ENCODE data around the gene FGD5. TPM values are rescaled to one million over a fixed set of nuclear protein-coding genes. Genes with fewer than 3 reads are reported as not detected.

The FGD5 gene
- polyA plus RNA-seq, 3 donors = 22.7 to 27.0 (median 23.6) TPM

DNA sequence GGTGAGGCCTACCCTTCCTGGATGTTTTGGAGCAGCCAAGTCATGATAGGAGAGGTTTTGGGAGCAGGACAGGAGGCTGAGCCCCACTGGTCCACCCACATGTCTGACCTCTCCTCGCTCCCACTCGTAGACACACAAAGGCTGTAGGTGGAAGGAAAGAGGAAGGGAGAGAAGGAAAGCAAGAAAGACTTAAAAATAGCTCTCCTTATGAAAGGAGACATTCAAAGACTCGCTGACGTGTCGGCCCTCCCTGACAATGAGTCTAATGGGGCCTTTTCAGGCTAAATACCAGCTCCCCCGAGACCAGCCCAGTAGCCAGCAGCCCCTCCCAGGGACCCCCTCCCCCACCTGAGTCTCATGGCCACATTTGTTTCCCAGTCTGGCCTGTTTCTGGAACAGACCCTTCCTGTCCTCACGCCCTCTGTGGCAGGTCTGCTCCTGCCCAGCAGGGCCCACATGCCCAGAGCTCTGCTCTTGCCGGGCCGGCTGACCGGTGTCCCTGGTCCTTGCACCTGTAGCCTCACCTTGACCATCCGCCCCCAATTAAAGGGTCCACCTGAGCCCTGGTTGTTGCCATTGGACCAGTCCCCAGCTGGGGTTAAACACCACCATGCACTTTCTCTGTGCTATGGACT is 49.3 kb downstream of the FGD5 start:
- DNase-seq (ENCODE audit: low read depth in 3 of 3, low spot score in 2 of 3) = no peak

DNA sequence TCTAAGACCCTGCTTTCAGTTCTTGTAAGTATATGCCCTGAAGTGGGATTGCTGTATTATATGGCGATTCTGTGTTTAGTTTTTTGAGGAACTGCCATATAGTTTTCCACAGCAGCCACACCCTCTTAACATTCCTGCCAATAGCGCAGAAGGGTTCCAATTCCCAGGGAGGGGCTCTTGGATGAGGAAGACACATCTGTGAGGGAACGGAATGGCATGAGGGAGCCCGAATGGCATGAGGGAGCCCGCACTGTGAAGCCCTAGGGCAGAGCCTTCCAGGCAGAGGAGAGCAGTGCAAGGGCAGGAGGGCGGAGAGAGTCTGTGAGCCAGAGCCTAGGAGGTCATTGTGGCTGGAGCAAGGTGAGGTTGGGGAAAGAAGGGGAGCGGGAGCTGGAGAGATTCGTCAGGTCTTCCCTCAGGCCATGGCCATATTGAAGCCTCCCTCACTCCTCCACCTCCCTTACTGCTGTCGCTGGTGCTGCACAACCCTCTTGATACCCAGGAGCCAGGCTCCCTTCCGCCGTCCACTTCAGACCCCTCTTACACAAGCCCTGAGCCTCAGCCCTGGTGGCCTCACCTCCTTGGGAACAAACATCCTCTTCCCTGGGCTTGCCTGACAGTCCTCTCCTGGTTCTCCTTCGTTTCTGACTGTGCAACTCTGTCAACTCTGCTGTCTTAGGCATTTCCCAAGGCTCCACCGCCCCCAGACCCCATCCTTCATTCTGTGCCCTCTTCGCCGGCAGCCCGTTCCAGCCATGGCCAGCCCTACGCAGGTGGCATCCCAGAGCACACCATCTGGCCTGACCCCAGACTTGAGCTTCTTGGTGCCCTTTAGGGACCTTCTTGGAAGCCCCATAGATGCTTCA is 51.4 kb downstream of the FGD5 start:
- DNase-seq (ENCODE audit: low read depth in 3 of 3, low spot score in 2 of 3) = no peak

DNA sequence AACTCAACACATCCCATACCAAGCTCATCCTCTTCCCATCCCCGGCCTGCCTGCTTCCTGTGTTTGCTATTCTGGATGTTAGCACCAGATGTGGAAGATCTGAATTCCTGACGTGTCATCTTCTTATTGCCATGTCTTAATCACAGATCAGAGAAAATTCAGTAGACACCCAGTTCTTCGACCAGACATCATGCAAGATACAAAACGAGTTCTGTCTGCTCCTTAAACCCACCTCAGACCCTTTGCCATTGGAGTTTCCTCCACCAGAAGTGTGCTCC is 52.0 kb downstream of the FGD5 start:
- no peak for DNase-seq (ENCODE audit: low read depth in 3 of 3, low spot score in 2 of 3)

DNA sequence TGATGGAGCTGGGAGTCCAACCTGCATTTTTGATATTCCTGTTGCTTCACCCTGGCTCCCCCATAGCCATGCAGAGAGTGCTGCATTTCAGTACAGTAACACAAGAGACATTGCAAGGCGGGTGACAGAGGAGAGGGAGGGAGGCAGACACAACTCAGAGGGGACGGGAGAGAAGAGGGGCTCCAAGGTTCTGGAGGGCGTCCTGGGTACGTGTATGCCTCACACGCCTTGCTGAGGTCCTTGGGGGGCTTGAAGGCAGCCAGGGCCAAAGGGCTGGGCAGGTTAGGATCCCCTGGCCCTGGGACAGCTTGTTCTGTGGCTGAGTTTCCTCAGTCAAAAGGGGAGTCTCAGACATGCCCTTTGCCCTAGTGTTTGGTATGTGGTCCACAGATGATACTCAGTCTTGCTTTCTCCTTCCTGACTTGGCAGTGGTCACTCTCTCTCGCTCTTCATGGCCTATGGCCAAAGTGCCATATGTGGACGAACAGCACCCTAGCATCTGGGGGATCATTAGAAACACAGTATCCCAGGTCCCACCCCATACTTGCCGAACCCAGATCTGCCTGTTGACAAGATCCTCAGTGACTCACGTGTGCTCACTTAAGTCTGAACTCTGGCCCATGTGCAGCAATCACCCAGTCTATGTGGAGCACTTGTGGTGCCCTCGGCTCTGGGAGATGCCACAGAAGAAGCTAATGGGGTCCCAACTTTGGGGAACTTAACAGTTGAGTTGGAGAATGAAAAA is 52.9 kb downstream of the FGD5 start:
- no peak for DNase-seq (ENCODE audit: low read depth in 3 of 3, low spot score in 2 of 3)

DNA sequence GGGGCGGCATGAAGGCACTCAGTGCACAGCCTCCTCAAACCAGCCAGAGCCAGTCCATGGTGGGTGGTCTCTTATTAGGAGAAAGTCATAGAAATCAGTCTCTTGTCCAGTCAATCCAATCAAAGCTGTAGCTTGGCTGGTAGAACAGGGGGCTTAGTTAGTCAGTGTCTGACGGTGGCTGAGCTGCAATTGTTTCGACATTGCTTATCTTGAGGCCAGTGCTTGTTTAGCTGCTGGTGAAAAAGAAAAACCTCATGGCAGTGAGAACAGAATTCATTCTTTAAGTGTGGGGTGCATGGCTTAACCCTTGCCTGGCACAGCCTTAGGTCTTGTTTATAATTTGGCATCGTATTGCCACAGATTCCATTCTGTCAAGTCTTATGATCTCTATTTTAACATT is 53.9 kb downstream of the FGD5 start:
- DNase-seq (ENCODE audit: low read depth in 3 of 3, low spot score in 2 of 3) = no peak

DNA sequence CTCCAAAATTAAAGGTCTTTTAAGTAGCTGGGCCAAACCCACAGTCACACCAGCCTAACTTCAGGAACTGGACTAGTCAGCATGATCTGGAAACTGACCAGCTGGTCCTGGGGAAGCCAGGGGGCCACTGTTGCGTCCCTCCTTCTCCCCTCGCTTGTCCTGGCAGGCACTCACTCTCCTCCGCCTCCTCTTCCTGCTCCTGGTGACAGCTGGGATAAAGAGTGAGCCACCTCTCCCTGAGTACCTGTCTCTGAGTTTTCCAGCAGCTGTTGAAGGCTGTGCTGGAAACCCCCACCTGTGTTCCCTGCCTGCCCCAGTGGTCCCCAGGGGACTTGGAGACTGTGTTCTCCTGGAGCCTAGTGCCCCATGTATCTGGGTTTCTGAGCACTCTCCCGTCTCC is 56.0 kb downstream of the FGD5 start:
- no peak for DNase-seq (ENCODE audit: low read depth in 3 of 3, low spot score in 2 of 3)

DNA sequence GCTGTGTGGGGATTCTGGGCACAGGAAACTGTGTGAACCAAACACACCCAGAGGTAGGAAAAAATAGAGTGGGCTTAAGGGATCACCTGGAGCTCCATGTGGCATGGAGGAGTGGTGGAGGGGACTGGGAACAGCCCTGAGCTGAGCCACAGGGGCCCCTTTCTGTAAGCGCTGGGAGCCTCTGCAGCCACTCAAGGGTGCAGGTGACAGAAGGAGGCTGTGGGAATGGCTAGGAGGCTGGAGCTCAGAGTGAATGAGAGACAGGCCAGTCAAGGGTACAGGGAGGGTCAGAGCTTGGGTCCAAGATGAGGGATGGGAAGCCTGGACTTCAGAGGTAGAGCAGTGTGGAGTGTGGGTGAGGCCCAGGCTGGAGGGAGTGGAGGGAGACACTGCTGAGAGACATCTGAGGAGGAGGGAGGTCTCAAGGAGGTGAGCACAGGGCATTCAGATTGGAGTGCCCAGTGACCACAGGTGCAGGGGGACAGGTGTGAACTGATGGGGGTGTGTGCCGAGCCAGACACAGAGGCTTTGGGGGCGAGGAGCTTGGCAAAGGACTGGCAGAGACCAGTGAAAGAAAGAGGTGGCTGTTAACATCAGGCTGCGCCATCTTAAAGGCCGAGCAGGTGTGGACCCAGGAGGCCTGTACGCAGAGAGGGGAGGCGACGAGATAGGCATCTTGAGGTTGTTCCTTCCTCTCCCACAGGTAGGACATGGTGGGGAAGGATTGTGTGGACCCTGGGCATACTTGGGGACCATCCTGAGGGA is 56.8 kb downstream of the FGD5 start:
- DNase-seq (ENCODE audit: low read depth in 3 of 3, low spot score in 2 of 3) = no peak

DNA sequence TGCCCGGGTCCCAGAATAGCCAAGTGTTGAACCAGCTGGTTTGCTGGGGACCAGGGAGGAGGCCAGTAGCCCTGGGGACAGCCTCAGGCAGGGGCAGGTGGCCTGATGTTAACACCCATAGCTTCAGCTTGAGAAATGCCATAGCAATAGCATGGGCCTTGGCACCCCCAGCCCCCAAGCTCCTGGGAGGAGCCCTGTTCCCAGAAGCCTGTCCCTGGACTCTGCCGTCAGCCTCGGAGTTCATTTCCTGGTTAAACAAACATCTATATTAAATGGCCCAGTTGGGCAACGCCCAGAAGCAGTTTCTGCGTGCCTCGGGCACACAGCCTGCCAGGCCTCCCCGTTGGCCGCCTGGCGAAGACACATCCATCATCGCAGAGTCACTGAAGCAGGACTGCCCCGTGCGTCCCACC is 58.2 kb downstream of the FGD5 start:
- DNase-seq (ENCODE audit: low read depth in 3 of 3, low spot score in 2 of 3) = no peak

DNA sequence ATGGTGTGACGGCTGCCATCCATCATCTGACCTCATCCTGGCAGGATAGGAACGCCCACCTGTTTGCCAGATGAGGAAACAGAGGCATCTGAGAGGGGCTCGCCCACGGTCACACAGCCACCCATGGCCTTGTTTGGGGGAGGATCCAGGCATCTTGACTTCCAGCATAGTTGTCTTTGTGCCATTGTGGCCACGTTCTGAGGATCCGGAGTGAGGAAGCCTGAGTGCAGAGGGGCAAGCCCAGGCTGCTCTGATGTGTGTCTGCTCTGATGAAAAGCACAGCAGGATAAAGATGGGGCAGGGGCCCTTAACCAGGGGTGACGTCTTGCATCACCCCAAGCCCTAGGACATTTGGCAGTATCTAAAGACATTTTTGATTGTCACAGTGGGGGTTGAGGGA is 58.7 kb downstream of the FGD5 start:
- DNase-seq (ENCODE audit: low read depth in 3 of 3, low spot score in 2 of 3) = no peak

DNA sequence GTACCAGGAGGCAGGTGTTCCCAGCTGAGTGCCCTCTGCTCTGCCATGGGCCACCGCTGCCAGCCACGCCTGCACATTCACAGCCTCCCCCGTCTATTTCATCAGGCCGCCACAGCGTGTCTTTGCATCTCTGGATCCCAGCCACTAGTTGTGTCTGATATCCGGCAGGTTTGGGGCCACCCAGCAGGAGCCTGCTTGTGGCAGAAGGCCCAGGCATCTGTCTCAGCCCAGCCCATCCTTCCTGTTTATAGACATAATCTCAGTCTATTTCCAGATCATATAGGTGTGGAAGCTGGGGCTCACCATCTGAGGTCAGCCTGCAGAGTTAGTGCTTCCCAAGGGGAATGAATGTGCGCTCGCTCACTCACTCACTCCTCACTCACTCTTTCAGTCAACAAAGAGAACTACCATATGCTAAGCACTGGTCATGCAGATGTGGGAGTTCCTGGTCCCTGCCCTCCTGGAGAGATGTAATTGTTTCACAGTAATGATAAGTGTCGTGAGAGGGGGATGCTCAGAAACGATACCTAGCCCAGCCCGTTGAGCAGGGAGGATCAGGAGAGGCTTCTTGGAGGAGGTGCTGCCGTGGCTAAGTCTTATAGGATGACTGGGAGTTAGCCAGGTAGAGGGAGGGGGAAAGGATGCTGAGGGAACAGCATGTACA is 60.6 kb downstream of the FGD5 start:
- no peak for DNase-seq (ENCODE audit: low read depth in 3 of 3, low spot score in 2 of 3)

DNA sequence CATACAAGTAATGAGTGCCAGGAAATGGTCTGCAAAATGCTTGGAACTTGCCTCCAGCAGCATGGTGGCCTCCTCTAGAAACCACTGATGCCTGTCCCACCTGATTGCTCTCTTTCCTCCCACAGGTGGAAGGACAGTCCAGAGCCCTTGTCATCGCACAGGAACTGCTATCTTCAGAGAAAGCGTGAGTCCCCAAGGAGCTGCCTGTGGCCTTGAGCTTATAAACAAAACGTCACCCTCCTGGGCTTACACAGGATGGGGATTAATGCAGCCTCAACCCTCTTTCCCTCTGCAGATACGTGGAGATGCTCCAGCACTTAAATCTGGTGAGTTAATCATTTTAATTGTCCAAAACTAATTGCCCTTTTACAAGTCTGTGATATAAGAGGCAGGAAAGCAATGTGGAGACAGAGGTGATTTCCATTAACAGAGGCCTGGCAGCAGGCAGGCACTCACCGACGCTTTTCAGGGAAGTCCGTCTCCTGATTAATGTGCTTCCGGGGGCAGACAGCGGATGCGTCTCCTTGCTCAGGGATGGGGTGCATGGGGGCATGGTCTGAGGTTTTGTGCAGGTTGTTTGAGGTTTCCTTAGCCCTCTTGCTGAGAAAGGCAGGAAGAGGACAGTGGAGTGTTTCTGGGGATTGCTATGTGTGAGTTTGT is 61.8 kb downstream of the FGD5 start:
- no peak for DNase-seq (ENCODE audit: low read depth in 3 of 3, low spot score in 2 of 3)

DNA sequence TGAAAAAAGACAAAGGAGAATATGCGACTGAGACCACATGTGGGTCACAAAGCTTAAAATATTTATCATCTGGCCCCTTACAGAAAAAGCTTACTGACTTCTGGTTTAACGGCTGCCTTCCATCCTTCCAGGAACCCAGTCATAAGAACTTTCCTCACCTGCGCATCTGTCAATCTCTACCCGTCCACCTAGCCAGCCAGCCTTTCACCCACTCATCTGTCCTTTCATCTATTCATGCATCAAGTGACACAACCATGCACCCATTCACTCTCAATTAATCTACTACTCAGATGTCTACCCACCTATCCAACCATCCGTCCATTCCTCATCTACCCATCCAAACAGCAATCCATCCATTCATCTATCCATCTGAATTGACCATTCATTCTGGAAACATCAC is 64.5 kb downstream of the FGD5 start:
- DNase-seq (ENCODE audit: low read depth in 3 of 3, low spot score in 2 of 3) = no peak

DNA sequence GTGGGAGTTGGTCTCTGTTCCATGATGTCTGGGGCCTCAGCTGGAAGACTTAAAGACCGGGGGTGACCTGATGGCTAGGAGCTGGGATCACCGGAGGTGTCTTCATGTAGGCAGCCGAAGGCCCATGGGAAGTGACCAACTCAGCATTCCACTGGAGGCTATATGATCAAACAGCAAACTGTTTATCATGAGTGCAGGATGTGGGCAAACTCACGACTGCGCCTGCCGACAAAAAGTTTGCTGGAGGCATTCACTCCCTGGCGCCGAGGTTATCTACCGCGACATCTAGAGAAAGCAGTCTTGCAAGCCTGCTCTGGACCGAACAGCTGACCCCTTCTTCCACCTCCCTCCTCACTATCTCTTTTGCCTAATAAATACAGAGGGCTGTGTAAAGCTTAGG is 65.9 kb downstream of the FGD5 start:
- no peak for DNase-seq (ENCODE audit: low read depth in 3 of 3, low spot score in 2 of 3)

DNA sequence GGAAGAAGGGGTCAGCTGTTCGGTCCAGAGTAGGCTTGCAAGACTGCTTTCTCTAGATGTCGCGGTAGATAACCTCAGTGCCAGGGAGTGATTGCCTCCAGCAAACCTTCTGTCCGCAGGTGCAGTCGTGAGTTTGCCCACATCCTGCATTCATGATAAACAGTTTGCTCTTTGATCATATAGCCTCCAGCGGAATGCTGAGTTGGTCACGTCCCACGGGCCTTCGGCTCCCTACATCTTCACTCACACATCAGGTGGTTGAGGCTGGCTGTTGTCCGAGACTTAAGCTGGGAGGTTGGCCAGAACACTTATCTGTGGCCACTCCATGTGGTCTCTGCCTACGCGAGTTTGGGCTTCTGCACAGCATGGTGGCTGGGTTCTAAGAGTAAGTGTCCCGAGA is 66.5 kb downstream of the FGD5 start:
- DNase-seq (ENCODE audit: low read depth in 3 of 3, low spot score in 2 of 3) = no peak

DNA sequence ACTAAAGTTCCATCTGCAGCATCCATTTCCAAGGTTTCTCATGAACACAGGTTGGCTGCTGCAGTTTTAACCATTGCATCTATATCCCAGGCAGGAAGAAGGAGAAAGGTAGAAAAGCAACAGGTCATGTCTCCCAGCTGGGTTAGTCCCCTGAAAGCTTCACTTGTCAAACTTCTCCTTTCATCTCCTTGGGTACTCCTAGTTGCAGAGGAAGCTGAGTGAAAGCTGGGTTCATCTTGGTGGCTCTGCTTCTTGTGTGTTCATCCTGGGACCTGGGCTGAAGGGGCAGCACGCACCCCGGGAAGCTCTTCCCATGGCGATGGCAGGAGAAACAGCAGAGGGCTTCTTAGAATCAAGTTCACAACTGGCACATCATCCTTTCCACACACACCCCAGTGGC is 67.3 kb downstream of the FGD5 start:
- no peak for DNase-seq (ENCODE audit: low read depth in 3 of 3, low spot score in 2 of 3)

DNA sequence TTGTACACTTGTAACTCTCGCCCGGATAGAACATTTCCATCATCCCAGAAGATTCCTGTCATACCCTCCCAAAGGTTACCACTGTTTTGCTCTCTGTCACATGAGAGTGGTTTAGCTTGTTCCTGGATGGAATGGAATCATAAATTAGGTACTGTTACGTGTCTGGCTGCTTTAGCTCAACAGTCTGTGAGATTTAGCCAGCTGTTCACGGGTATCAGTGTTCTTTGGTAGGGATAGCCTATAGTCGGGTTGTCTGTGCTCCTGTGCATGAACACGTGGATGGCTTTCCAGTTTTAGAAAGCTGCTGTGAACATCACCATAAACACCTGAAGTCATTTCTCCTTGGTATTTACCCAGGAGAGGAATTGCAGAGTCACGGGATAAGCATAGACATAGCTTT is 70.4 kb downstream of the FGD5 start:
- no peak for DNase-seq (ENCODE audit: low read depth in 3 of 3, low spot score in 2 of 3)

DNA sequence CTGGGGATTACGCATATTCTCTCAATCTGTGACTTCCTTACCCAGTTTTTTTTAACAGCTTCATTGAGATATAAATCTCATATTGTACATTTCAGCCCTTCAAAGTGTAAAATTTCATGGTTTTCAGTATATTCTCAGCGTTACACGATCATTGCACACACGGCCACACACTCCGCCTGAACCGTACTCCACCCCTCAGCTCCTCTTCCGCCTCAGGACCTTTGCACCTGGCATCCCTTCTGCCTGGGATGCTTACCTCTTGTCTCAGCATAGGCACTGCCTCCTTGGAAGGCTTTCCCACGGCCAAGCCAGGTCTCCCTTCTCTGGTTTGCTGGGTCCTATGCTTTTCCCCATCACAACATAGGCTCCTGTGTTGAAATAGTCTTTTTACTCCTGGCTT is 71.2 kb downstream of the FGD5 start:
- DNase-seq (ENCODE audit: low read depth in 3 of 3, low spot score in 2 of 3) = no peak

DNA sequence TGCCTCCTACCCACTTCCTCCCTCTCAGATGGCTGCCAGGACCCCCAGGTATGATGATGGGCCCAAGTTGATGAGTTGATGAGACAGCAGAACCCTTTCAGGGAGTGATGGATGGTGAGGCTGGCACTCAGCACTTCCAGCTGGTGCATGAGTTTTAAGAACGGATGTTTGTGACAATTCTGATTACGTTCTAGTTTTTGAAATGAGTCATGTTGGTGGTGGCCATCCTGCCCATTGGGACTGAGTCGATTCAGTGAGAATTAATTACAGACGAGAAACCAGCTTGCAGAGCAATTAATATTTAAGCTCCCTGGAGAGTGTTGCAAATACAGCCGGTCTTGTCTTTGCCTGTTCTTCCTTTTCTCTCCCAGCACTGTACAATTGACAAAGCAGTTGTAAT is 71.7 kb downstream of the FGD5 start:
- no peak for DNase-seq (ENCODE audit: low read depth in 3 of 3, low spot score in 2 of 3)

DNA sequence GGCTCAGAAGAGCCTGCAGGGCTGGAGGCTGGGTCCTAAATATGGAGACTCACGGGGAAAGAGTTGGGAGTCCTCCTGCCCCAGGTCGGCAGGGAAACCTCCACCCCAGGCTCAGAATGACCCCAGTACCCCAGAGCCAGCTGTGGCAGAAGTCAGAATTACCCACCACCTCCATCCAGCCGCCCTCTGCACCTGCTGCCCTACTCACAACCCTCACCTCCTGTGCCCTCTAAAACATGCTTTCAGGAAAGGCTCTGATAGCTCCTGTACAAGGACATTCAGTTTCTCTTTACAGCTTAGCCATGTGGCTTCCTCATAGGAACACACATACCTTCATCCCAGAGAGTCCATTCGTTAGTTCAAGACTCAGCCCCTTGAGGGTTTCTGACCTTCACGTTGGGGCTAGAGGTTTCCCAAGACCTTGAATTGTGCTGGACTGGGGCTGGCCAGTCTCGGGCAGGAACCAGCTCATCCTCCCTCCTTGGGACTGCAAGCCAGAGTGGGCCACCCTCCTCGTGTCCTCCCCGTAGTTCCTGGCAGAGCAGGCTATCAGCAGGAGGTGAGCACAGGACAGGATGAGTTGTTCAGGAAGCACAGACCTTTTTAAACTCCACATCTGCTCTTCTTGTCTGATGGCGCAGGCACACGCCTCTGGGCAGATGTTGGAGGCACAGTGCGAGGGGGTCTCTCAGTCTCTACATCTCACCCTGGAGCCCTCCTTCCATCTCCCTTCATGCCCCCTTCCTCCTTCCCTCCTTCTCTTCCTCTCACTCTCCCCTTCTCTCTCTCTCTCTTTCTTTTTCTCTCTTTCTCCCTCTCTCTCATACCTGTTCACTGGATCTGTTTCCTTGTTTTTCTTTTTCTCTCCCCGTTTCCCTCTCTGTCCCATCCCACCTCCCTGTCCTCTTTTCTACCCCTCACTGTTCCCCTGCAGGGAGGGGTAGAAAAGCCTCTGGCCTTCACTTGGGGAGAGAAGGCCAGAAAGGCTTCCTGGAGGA is 72.7 kb downstream of the FGD5 start:
- no peak for DNase-seq (ENCODE audit: low read depth in 3 of 3, low spot score in 2 of 3)

Measured in right renal cortex interstitium (tissue), 3 donors.